RWPE1 (cell line): ENCODE data around the gene C1orf52.

Experiments used
- CTCF ChIA-PET: fragments of 350-600 bp; sonication (Branson Sonifier 250); formaldehyde crosslinking; extraction: SDS; loops from one replicate; lab custom pipeline; 2021; lab: Yijun Ruan, JAX
- POLR2A ChIA-PET: fragments of 400-600 bp; formaldehyde crosslinking; extraction: SDS; loops from one replicate; lab custom pipeline; 2020; ENCODE audit warnings: antibody characterized with exemption; ENCODE audit not compliant: low non-redundant PET; lab: Yijun Ruan, JAX
- DNase-seq: peaks from one replicate; pipeline ENCODE4 v3.0.0; 2012; ENCODE audit warnings: low spot score
- H3K27ac ChIP-seq: fragments of 450-650 bp; 2 replicates; pipeline ENCODE4 v1.5.1; 2017
- TF ChIP-seq, protein P1 (sequence below): fragments of 450-650 bp; conservative IDR thresholded peaks from 2 replicates; pipeline ENCODE4 v1.5.1; 2017; ENCODE audit warnings: low read depth, mild to moderate bottlenecking

C1orf52 gene

DNA sequence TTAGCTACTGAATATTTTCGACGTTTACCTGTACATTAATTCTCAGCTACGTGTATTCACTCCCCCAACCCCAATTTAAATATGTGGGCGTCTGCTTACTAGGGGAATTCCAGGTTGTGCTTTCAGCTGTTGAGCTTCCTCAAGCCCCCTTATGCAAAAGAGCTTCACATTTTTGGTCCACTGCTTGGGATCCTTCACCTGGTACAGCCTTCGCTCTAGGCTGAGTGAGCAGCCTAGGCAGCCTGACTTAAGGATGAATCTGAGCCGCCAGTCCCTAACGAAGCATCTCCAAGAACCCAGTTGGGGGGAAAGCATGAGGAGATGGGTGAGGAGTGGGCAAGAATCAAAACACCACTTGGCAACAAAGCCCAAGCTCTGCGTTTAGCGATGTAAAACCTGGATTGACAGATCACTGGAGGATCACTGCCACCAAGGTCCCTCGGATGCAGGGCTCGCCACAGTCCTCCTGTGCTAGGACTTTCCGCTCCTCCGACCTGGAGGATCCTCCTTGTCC, 16.3 kb upstream of the C1orf52 start:
- DNase-seq = no peak
- TF ChIP-seq, protein P1, sequence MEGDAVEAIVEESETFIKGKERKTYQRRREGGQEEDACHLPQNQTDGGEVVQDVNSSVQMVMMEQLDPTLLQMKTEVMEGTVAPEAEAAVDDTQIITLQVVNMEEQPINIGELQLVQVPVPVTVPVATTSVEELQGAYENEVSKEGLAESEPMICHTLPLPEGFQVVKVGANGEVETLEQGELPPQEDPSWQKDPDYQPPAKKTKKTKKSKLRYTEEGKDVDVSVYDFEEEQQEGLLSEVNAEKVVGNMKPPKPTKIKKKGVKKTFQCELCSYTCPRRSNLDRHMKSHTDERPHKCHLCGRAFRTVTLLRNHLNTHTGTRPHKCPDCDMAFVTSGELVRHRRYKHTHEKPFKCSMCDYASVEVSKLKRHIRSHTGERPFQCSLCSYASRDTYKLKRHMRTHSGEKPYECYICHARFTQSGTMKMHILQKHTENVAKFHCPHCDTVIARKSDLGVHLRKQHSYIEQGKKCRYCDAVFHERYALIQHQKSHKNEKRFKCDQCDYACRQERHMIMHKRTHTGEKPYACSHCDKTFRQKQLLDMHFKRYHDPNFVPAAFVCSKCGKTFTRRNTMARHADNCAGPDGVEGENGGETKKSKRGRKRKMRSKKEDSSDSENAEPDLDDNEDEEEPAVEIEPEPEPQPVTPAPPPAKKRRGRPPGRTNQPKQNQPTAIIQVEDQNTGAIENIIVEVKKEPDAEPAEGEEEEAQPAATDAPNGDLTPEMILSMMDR = no peak
- ChIA-PET CTCF (interaction anchor here (1.2 to 1.5 kb wide), 2 partner anchors 17 to 306 kb away, joined by 4 to 5 read pairs; partner anchors contain the start of gene C1orf52), POLR2A (no interaction called here)
- H3K27ac ChIP-seq = peak overlapping the region; percentile 97

DNA sequence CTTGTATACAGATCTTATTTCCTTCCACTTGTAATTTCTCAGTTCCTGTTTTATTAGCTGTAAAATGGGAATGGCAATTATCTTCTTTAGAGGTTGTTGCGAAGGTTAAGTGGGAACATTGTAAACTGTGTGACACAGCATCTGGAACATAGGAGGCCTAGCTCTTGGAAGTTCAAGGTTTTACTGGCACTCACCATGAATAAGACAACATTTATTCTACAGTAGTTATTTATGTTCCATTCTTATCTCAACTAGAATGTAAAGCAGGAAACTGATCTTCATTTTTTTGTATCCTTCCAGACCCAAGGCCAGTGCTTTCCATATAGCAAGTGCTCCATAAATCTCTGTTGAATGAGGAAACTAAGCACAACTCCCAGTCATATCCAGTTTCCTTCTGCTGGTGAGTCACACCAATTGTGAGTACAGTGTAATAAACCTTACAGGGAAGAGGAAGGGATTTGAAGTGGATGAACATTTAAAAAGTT, 15.5 kb upstream of the C1orf52 start:
- H3K27ac ChIP-seq = no peak overlapping the region

DNA sequence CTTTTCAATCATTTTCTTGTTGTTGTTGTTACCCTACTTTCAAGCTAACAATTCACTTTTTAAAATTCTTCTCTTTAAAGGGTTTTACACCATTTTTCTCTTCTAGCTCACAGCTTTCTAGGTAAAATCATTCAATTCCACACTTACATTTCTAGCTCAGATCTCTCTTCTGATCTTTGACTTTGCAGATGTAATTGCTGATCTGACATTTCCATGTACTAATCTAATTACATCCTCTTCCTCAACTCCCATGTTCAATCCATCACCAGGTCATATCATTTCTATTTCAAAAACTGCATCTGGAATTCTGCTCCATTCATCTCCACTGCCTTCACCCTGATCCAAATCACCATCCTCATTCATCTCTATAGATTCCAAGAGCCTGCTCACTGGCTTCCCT, 13.9 kb upstream of the C1orf52 start:
- POLR2A ChIA-PET = no interaction called here

More for the DNA sequence above, 15.5 kb upstream of the C1orf52 start:
- TF ChIP-seq, protein P1 = no peak
- ChIA-PET CTCF (interaction anchor here (0.6 to 1.2 kb wide), 2 partner anchors 16 to 206 kb away, joined by 4 to 6 read pairs; partner anchors contain the start of gene C1orf52), POLR2A (no interaction called here)
- DNase-seq = peak; percentile 70

DNA sequence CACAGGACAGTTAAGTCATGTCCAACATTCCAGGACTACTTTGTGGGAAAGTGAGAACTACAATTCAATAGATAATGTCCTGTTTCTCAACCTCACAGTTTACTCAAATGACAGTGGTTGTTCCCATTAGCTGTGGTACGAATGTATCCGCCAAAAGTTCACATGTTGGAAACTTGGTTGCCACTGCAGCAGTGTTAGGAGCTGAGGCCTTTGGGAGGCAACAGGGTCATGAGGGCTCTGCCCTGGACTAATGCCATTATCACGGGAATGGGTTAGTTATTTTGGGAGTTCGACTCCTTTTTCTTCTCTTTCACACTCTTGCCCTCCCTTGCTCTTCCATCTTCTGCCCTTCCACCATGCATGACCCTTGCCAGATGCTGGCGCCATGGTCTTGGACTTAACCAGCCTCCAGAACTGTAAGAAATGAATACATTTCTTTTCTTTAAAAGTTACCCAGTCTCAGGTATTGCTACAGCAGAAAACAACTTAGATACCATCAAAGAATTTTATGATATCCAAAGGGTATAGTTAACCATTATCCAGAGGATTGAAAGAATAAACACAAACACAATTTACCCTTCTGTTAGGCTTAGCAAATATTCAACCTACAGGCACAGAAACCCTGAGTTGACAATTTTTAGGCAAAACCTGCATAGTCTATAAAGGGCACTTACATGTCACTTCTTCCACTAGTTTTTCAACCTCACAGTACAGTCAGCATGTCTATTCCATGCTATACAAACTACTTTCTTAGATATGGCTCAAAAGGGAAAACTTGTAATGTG, 9.5 kb upstream of the C1orf52 start:
- POLR2A ChIA-PET = no interaction called here
- TF ChIP-seq, protein P1 = no peak
- CTCF ChIA-PET = interaction anchor here (0.7 kb wide), 1 partner anchor 581 kb away, joined by 3 read pairs; no protein-coding TSS in a partner anchor

More for the DNA sequence above, 13.9 kb upstream of the C1orf52 start:
- H3K27ac ChIP-seq = no peak overlapping the region
- TF ChIP-seq, protein P1 = no peak
- no peak for DNase-seq
- CTCF ChIA-PET = interaction anchor here (1.0 kb wide), 1 partner anchor 35 kb away, joined by 3 read pairs; no protein-coding TSS in a partner anchor

DNA sequence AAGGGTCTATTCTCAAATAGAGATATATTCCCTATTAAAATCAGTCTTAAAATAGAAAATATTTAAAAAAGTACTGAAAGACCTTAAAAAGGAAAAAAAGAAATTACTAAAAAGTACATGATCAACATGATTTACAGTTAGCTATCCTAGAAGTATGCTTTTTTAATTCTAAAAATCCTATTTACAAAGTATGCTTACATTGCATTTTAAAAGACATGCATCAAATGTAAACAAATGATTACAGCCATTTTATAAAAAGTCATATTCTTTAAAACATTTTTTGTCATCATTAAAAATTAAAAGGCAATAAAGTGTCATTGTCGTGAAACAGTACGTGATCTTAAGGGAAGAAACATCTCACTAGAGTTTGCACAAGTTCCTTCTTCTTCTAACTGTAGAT, 7.9 kb upstream of the C1orf52 start:
- CTCF ChIA-PET = interaction anchor here (0.6 kb wide), 1 partner anchor 1830 kb away, joined by 3 read pairs; no protein-coding TSS in a partner anchor
- DNase-seq = no peak
- POLR2A ChIA-PET = no interaction called here
- no peak overlapping the region for H3K27ac ChIP-seq
- TF ChIP-seq, protein P1 = no peak

More for the DNA sequence above, 9.5 kb upstream of the C1orf52 start:
- no peak for DNase-seq
- no peak overlapping the region for H3K27ac ChIP-seq

DNA sequence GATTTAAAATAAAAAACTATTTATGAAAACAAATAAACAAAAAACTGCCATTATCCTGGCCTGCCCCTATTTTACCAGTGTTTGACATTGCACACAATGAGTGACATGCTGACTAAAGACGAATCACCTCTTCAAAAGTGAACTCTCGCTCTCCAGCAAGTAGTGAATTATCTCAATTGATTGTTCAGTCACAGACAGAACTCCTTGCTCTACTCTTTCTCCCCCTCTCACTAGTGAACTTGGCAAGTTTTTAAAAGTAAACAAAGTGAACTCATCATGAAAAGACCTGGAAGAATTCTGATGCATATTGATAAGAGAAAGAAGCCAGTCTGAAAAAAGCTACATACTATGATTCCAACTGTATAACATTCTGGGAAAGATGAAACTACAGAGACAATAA, 4.7 kb upstream of the C1orf52 start:
- CTCF ChIA-PET = interaction anchor here (0.6 kb wide), 1 partner anchor 96 kb away, joined by 3 read pairs; no protein-coding TSS in a partner anchor

More for the DNA sequence above, 4.7 kb upstream of the C1orf52 start:
- TF ChIP-seq, protein P1 = no peak
- POLR2A ChIA-PET = no interaction called here
- DNase-seq = no peak
- H3K27ac ChIP-seq = no peak overlapping the region
